ENCODE measurements around the gene PDE8B. TPM values are rescaled to one million over a fixed set of nuclear protein-coding genes. Genes with fewer than 3 reads are reported as not detected.

Gene PDE8B
- total RNA-seq, 1 donor from 2014 or later = 4.9 TPM

GRCh38 chr5:77192441-77193050 lies 17.9 kb upstream of the PDE8B start:
- Histone ChIP-seq H3K27me3 (no peaks in the 10 kb centered on the region), H3K9me3 (no peaks in the 10 kb centered on the region), H3K4me1 (no peaks in the 10 kb centered on the region), H3K36me3 (no peaks in the 10 kb centered on the region), H3K27ac (no peak overlapping the region), H3K4me3 (no peak overlapping the region)
- DNase-seq (no peak), ATAC-seq (no peak)
- intact Hi-C loops (cut with DNase I) = no loop called here
- TF ChIP-seq CTCF (IDR thresholded peaks at IDR 0.05) = no peak

GRCh38 chr5:77194762-77195161 lies 15.7 kb upstream of the PDE8B start:
- ATAC-seq = no peak
- no peaks in the 10 kb centered on the region for H3K27me3 ChIP-seq

GRCh38 chr5:77197840-77198554 lies 12.5 kb upstream of the PDE8B start:
- no peak for DNase-seq
- ATAC-seq = no peak
- Histone ChIP-seq H3K4me1 (no peaks in the 10 kb centered on the region), H3K9me3 (no peaks in the 10 kb centered on the region), H3K4me3 (no peak overlapping the region), H3K27me3 (no peaks in the 10 kb centered on the region), H3K27ac (no peak overlapping the region), H3K36me3 (no peaks in the 10 kb centered on the region)
- intact Hi-C loops (cut with DNase I) = no loop called here
- no peak for TF ChIP-seq CTCF (IDR thresholded peaks at IDR 0.05)

More at GRCh38 chr5:77194762-77195161, 15.7 kb upstream of the PDE8B start:
- no peak overlapping the region for H3K4me3 ChIP-seq
- intact Hi-C loops (cut with DNase I) = no loop called here
- H3K27ac ChIP-seq = no peak overlapping the region
- no peaks in the 10 kb centered on the region for H3K4me1 ChIP-seq
- H3K9me3 ChIP-seq = no peaks in the 10 kb centered on the region
- TF ChIP-seq CTCF (IDR thresholded peaks at IDR 0.05) = no peak
- DNase-seq = no peak
- no peaks in the 10 kb centered on the region for H3K36me3 ChIP-seq

- no peaks in the 10 kb centered on the region for H3K9me3 ChIP-seq
- no peak overlapping the region for H3K27ac ChIP-seq
- no peaks in the 10 kb centered on the region for H3K27me3 ChIP-seq
- no peak overlapping the region for H3K4me3 ChIP-seq
- H3K36me3 ChIP-seq = no peaks in the 10 kb centered on the region
- H3K4me1 ChIP-seq = no peaks in the 10 kb centered on the region
- intact Hi-C loops (cut with DNase I) = no loop called here
- ATAC-seq (no peak), DNase-seq (no peak)
- no peak for TF ChIP-seq CTCF (IDR thresholded peaks at IDR 0.05)
Observed at GRCh38 chr5:77200663-77201062, 9.8 kb upstream of the PDE8B start.

- Histone ChIP-seq H3K27ac (no peak overlapping the region), H3K27me3 (no peaks in the 10 kb centered on the region), H3K9me3 (no peaks in the 10 kb centered on the region), H3K4me3 (no peak overlapping the region), H3K4me1 (no peaks in the 10 kb centered on the region), H3K36me3 (no peaks in the 10 kb centered on the region)
- intact Hi-C loops (cut with DNase I) = no loop called here
- DNase-seq = no peak
- TF ChIP-seq CTCF (IDR thresholded peaks at IDR 0.05) = no peak
- ATAC-seq = no peak
Observed at GRCh38 chr5:77202145-77202544, 8.3 kb upstream of the PDE8B start.
